Measurements from ENCODE around the gene NELL1.

Gene NELL1

DNA sequence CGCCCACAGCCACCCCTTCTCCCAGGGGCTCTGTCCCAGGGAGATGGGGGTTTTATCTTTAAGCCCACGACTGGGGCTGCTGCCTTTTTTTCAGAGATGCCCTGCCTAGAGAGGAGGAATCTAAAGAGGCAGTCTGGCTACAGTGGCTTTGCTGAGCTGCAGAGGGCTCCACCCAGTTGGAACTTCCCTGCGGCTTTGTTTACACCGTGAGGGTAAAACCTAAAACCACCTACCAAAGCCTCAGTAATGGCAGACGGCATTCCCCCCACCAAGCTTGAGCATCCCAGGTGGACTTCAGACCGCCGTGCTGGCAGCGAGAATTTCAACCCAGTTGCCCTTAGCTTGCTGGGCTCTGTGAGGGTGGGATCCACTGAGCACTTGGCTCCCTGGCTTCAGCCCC lies 535.8 kb downstream of the NELL1 start:
- no peak for DNase-seq (ENCODE audit: low spot score)
- Histone ChIP-seq H3K27ac (no peak overlapping the region), H3K4me3 (no peak overlapping the region)
- TF ChIP-seq, protein P1, sequence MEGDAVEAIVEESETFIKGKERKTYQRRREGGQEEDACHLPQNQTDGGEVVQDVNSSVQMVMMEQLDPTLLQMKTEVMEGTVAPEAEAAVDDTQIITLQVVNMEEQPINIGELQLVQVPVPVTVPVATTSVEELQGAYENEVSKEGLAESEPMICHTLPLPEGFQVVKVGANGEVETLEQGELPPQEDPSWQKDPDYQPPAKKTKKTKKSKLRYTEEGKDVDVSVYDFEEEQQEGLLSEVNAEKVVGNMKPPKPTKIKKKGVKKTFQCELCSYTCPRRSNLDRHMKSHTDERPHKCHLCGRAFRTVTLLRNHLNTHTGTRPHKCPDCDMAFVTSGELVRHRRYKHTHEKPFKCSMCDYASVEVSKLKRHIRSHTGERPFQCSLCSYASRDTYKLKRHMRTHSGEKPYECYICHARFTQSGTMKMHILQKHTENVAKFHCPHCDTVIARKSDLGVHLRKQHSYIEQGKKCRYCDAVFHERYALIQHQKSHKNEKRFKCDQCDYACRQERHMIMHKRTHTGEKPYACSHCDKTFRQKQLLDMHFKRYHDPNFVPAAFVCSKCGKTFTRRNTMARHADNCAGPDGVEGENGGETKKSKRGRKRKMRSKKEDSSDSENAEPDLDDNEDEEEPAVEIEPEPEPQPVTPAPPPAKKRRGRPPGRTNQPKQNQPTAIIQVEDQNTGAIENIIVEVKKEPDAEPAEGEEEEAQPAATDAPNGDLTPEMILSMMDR (IDR thresholded peaks at IDR 0.05) = no peak

DNA sequence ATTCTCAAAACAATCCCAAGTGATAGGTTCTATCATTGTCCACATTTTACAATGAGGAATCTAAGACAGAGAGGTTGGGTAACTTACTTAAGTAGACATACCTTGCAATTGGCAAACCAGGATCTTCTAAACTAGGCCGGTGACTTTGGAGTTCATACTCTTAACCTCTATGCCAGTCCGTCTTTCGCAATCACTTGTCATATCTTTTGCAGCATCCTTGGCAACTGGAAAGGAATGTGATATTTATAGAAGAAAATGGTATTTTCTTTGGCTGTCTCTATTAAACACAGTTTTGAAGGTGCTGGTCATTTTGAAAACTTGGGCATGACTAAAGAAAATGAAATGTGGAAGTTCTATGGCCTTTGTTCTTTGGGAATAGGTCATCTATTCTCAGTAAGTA lies 556.5 kb downstream of the NELL1 start:
- no peak for DNase-seq (ENCODE audit: low spot score)
- H3K4me3 ChIP-seq = no peak overlapping the region
- no peak overlapping the region for H3K27ac ChIP-seq
- TF ChIP-seq, protein P1 (IDR thresholded peaks at IDR 0.05) = no peak

DNA sequence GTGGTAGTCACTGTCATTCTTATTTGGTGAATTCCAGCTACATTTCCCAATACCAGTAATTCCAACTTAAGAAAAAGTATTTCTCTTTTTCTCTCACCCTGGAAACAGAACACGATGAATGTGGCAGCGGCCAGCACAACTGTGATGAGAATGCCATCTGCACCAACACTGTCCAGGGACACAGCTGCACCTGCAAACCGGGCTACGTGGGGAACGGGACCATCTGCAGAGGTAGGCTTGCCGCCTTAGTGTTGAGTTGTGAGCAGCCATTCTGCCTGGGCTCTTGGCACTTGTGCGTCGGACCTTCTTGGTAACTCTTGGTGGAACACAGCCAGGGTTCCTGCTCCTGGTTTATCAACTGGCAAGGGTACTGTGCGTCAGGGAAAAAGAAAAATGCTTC lies 559.8 kb downstream of the NELL1 start:
- no peak for DNase-seq (ENCODE audit: low spot score)
- Histone ChIP-seq H3K4me3 (no peak overlapping the region), H3K27ac (no peak overlapping the region)
- TF ChIP-seq, protein P1 (IDR thresholded peaks at IDR 0.05) = no peak

DNA sequence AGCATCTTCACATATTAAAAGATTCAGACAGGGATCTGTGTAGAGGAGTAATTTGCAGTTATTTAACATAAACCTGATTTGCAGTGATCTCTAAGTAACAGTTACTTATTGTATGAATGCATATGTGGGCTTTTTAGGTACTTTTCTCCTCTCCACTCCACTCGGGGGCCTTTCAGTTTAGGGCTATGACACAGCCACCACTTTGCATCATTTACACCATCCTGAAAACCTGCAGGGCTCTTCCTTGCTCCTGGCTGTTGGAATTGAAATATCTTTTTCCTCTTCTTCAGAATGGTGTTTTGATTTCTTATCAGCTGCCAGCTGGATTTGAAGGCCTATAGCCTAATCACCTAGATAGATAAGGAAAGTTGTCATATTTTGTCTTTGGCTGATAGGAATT lies 580.8 kb downstream of the NELL1 start:
- no peak for DNase-seq (ENCODE audit: low spot score)
- TF ChIP-seq, protein P1 (IDR thresholded peaks at IDR 0.05) = no peak
- Histone ChIP-seq H3K4me3 (no peak overlapping the region), H3K27ac (no peak overlapping the region)

DNA sequence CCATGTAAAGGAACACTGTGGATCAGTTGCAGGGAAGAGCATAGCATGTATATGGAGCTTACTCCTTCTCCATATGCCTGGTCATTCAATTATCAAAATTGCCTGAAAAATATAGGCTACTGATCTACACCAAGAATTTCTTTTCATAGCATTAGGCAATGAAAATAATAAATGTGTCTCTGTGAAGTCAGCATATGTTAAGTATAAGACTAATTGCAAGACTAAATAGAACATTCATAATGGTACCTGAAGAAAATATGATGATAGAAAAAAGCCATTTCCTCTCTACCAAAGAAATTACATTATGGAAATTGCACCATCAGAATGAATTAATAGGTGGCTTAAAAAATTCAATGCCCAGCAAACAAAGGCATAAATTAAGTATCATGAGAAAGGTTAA lies 584.7 kb downstream of the NELL1 start:
- no peak overlapping the region for H3K4me3 ChIP-seq
- no peak overlapping the region for H3K27ac ChIP-seq
- no peak for DNase-seq (ENCODE audit: low spot score)
- TF ChIP-seq, protein P1 (IDR thresholded peaks at IDR 0.05) = no peak

DNA sequence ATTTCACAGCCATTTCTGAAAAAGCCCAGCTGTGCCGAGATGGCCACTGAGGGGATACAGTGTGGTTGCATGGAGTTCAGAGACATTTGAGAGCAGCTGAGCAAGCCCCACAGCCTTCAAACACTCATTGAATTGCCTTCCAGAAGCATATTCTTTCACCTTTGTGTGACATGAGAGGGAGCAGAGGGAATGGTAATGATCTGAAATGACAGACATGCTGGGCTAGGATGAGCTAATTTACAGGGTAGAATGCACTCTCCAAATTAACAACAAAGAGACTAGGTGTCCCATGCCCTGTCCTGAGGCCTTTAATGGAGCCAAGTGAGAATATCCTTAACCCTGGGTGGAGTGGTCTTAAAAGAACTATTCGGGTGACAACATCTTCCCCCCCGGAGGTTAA lies 585.4 kb downstream of the NELL1 start:
- no peak overlapping the region for H3K27ac ChIP-seq
- DNase-seq (ENCODE audit: low spot score) = no peak
- no peak overlapping the region for H3K4me3 ChIP-seq
- TF ChIP-seq, protein P1 (IDR thresholded peaks at IDR 0.05) = no peak

DNA sequence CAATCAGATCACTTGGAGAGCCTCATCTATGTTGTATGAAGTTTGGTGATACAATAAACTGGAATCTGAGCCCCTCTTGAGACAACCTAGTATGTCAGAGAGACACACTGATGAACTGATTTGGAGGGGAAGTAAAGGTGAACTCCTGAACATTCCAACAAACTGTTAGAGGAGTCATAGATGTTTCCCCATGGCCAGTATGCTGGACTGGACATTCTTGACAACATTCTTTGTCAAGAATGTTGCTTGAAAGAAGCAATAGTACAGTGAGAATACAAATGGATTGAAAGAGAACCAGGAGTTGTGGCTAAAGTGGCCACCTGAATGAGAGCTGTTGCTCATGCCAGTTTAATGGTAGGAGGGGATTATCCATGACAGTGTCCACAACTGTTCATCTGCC lies 588.1 kb downstream of the NELL1 start:
- Histone ChIP-seq H3K27ac (no peak overlapping the region), H3K4me3 (no peak overlapping the region)
- TF ChIP-seq, protein P1 (IDR thresholded peaks at IDR 0.05) = no peak
- no peak for DNase-seq (ENCODE audit: low spot score)

Measured in coronary artery (tissue), 2 donors.